ENCODE data around the gene COL4A3.

COL4A3 gene

GRCh38 chr2:227134591-227134990 is 29.8 kb upstream of the COL4A3 start:
- Histone ChIP-seq H3K36me3 (ENCODE audit: control insufficient read depth, insufficient read depth, low read length) (no peaks in the 10 kb centered on the region), H3K27ac (ENCODE audit: low read depth, low read length) (no peak overlapping the region), H3K9ac (ENCODE audit: low read length) (no peak overlapping the region), H3K4me1 (ENCODE audit: control insufficient read depth, insufficient read depth, low read length) (no peaks in the 10 kb centered on the region), H3K9me3 (ENCODE audit: control insufficient read depth, insufficient read depth, low read depth, low read length) (no peaks in the 10 kb centered on the region), H3K27me3 (ENCODE audit: control insufficient read depth, insufficient read depth, low read length) (no peaks in the 10 kb centered on the region), H3K4me3 (ENCODE audit: low read depth, low read length) (no peak overlapping the region)

- no peak overlapping the region for H3K27ac ChIP-seq (ENCODE audit: low read depth, low read length)
- H3K4me3 ChIP-seq (ENCODE audit: low read depth, low read length), result no peak overlapping the region
- no peaks in the 10 kb centered on the region for H3K36me3 ChIP-seq (ENCODE audit: control insufficient read depth, insufficient read depth, low read length)
- H3K4me1 ChIP-seq (ENCODE audit: control insufficient read depth, insufficient read depth, low read length), result no peaks in the 10 kb centered on the region
- H3K27me3 ChIP-seq (ENCODE audit: control insufficient read depth, insufficient read depth, low read length), result no peaks in the 10 kb centered on the region
- no peak overlapping the region for H3K9ac ChIP-seq (ENCODE audit: low read length)
- no peaks in the 10 kb centered on the region for H3K9me3 ChIP-seq (ENCODE audit: control insufficient read depth, insufficient read depth, low read depth, low read length)
These were observed 23.1 kb upstream of the COL4A3 start for GRCh38 chr2:227141301-227141700.

GRCh38 chr2:227143895-227144294 is 20.5 kb upstream of the COL4A3 start:
- H3K27ac ChIP-seq (ENCODE audit: low read depth, low read length), result no peak overlapping the region
- H3K27me3 ChIP-seq (ENCODE audit: control insufficient read depth, insufficient read depth, low read length), result no peaks in the 10 kb centered on the region
- H3K4me3 ChIP-seq (ENCODE audit: low read depth, low read length), result no peak overlapping the region
- no peaks in the 10 kb centered on the region for H3K4me1 ChIP-seq (ENCODE audit: control insufficient read depth, insufficient read depth, low read length)
- H3K36me3 ChIP-seq (ENCODE audit: control insufficient read depth, insufficient read depth, low read length), result no peaks in the 10 kb centered on the region
- peaks cover 6% of the 10 kb centered on the region for H3K9me3 ChIP-seq (ENCODE audit: control insufficient read depth, insufficient read depth, low read depth, low read length)
- no peak overlapping the region for H3K9ac ChIP-seq (ENCODE audit: low read length)

GRCh38 chr2:227146456-227146855 is 18.0 kb upstream of the COL4A3 start:
- Histone ChIP-seq H3K4me3 (ENCODE audit: low read depth, low read length) (no peak overlapping the region), H3K27me3 (ENCODE audit: control insufficient read depth, insufficient read depth, low read length) (no peaks in the 10 kb centered on the region), H3K36me3 (ENCODE audit: control insufficient read depth, insufficient read depth, low read length) (no peaks in the 10 kb centered on the region), H3K9ac (ENCODE audit: low read length) (no peak overlapping the region), H3K27ac (ENCODE audit: low read depth, low read length) (no peak overlapping the region), H3K9me3 (ENCODE audit: control insufficient read depth, insufficient read depth, low read depth, low read length) (peaks cover 6% of the 10 kb centered on the region), H3K4me1 (ENCODE audit: control insufficient read depth, insufficient read depth, low read length) (no peaks in the 10 kb centered on the region)

- H3K27ac ChIP-seq (ENCODE audit: low read depth, low read length), result no peak overlapping the region
- H3K36me3 ChIP-seq (ENCODE audit: control insufficient read depth, insufficient read depth, low read length), result no peaks in the 10 kb centered on the region
- no peak overlapping the region for H3K4me3 ChIP-seq (ENCODE audit: low read depth, low read length)
- H3K4me1 ChIP-seq (ENCODE audit: control insufficient read depth, insufficient read depth, low read length), result no peaks in the 10 kb centered on the region
- no peak overlapping the region for H3K9ac ChIP-seq (ENCODE audit: low read length)
- peaks cover 6% of the 10 kb centered on the region for H3K9me3 ChIP-seq (ENCODE audit: control insufficient read depth, insufficient read depth, low read depth, low read length)
- no peaks in the 10 kb centered on the region for H3K27me3 ChIP-seq (ENCODE audit: control insufficient read depth, insufficient read depth, low read length)
These were observed 17.4 kb upstream of the COL4A3 start for GRCh38 chr2:227147023-227147422.

- no peak overlapping the region for H3K9ac ChIP-seq (ENCODE audit: low read length)
- no peaks in the 10 kb centered on the region for H3K4me1 ChIP-seq (ENCODE audit: control insufficient read depth, insufficient read depth, low read length)
These were observed 16.3 kb upstream of the COL4A3 start for GRCh38 chr2:227148106-227148505.

GRCh38 chr2:227150222-227150936 is 14.0 kb upstream of the COL4A3 start:
- Histone ChIP-seq H3K9me3 (ENCODE audit: control insufficient read depth, insufficient read depth, low read depth, low read length) (peaks cover 6% of the 10 kb centered on the region), H3K4me1 (ENCODE audit: control insufficient read depth, insufficient read depth, low read length) (no peaks in the 10 kb centered on the region), H3K27ac (ENCODE audit: low read depth, low read length) (no peak overlapping the region), H3K9ac (ENCODE audit: low read length) (no peak overlapping the region), H3K27me3 (ENCODE audit: control insufficient read depth, insufficient read depth, low read length) (no peaks in the 10 kb centered on the region), H3K4me3 (ENCODE audit: low read depth, low read length) (no peak overlapping the region), H3K36me3 (ENCODE audit: control insufficient read depth, insufficient read depth, low read length) (no peaks in the 10 kb centered on the region)

More at GRCh38 chr2:227148106-227148505, 16.3 kb upstream of the COL4A3 start:
- H3K27ac ChIP-seq (ENCODE audit: low read depth, low read length), result no peak overlapping the region
- no peaks in the 10 kb centered on the region for H3K27me3 ChIP-seq (ENCODE audit: control insufficient read depth, insufficient read depth, low read length)
- no peaks in the 10 kb centered on the region for H3K36me3 ChIP-seq (ENCODE audit: control insufficient read depth, insufficient read depth, low read length)
- H3K9me3 ChIP-seq (ENCODE audit: control insufficient read depth, insufficient read depth, low read depth, low read length), result peaks cover 6% of the 10 kb centered on the region
- no peak overlapping the region for H3K4me3 ChIP-seq (ENCODE audit: low read depth, low read length)

- no peaks in the 10 kb centered on the region for H3K27me3 ChIP-seq (ENCODE audit: control insufficient read depth, insufficient read depth, low read length)
- H3K27ac ChIP-seq (ENCODE audit: low read depth, low read length), result no peak overlapping the region
- H3K4me1 ChIP-seq (ENCODE audit: control insufficient read depth, insufficient read depth, low read length), result no peaks in the 10 kb centered on the region
- H3K9me3 ChIP-seq (ENCODE audit: control insufficient read depth, insufficient read depth, low read depth, low read length), result peaks cover 6% of the 10 kb centered on the region
- no peak overlapping the region for H3K4me3 ChIP-seq (ENCODE audit: low read depth, low read length)
- no peak overlapping the region for H3K9ac ChIP-seq (ENCODE audit: low read length)
- no peaks in the 10 kb centered on the region for H3K36me3 ChIP-seq (ENCODE audit: control insufficient read depth, insufficient read depth, low read length)
These were observed 12.2 kb upstream of the COL4A3 start for GRCh38 chr2:227152093-227152766.

- Histone ChIP-seq H3K27ac (ENCODE audit: low read depth, low read length) (no peak overlapping the region), H3K4me1 (ENCODE audit: control insufficient read depth, insufficient read depth, low read length) (no peaks in the 10 kb centered on the region), H3K9me3 (ENCODE audit: control insufficient read depth, insufficient read depth, low read depth, low read length) (peaks cover under 1% of the 10 kb centered on the region), H3K27me3 (ENCODE audit: control insufficient read depth, insufficient read depth, low read length) (no peaks in the 10 kb centered on the region), H3K4me3 (ENCODE audit: low read depth, low read length) (no peak overlapping the region), H3K36me3 (ENCODE audit: control insufficient read depth, insufficient read depth, low read length) (no peaks in the 10 kb centered on the region), H3K9ac (ENCODE audit: low read length) (no peak overlapping the region)
These were observed 11.1 kb upstream of the COL4A3 start for GRCh38 chr2:227153307-227153706.

GRCh38 chr2:227153758-227154486 is 10.5 kb upstream of the COL4A3 start:
- no peaks in the 10 kb centered on the region for H3K27me3 ChIP-seq (ENCODE audit: control insufficient read depth, insufficient read depth, low read length)
- no peak overlapping the region for H3K4me3 ChIP-seq (ENCODE audit: low read depth, low read length)
- no peaks in the 10 kb centered on the region; the same call in 1 of the 2 replicates for H3K9me3 ChIP-seq (ENCODE audit: control insufficient read depth, insufficient read depth, low read depth, low read length)
- no peak overlapping the region for H3K27ac ChIP-seq (ENCODE audit: low read depth, low read length)
- H3K36me3 ChIP-seq (ENCODE audit: control insufficient read depth, insufficient read depth, low read length), result no peaks in the 10 kb centered on the region
- H3K4me1 ChIP-seq (ENCODE audit: control insufficient read depth, insufficient read depth, low read length), result no peaks in the 10 kb centered on the region
- H3K9ac ChIP-seq (ENCODE audit: low read length), result no peak overlapping the region
